B cell (primary cell): ENCODE results near the gene SEC14L1. TPM values are rescaled to one million over a fixed set of nuclear protein-coding genes. Genes with fewer than 3 reads are reported as not detected.

Experiments used
- ATAC-seq: fragments of 200-7000 bp; cut with Tn5 transposase; one replicate; pipeline ENCODE4 v1.10.0; 2021; ENCODE audit warnings: low read depth, mild to moderate bottlenecking, moderate number of reproducible peaks, moderate library complexity
- CTCF ChIA-PET: fragments of 350-600 bp; sonication (Branson Sonifier 250); formaldehyde crosslinking; loops from one replicate; lab custom pipeline; 2021; ENCODE audit warnings: antibody characterized with exemption, inconsistent platforms; lab: Charles Lee
- POLR2A ChIA-PET: fragments of 350-600 bp; sonication (Branson Sonifier 250); formaldehyde crosslinking; loops from one replicate; lab custom pipeline; 2021; ENCODE audit warnings: antibody characterized with exemption; lab: Charles Lee
- DNase-seq: peaks from one replicate; pipeline ENCODE4 v3.0.0; 2013
- H2AFZ ChIP-seq: 2 replicates; pipeline ENCODE4 v1.6.1; 2012; ENCODE audit warnings: mild to moderate bottlenecking, low read depth, low read length; ENCODE audit not compliant: insufficient read depth, poor library complexity, severe bottlenecking
- H3K27ac ChIP-seq, 2 donors: 1 replicate in 1 of 2; 2 replicates in 1 of 2; pipeline ENCODE4 v1.5.1; 2012 to 2013; ENCODE audit warnings: low read length in 2 of 2, mild to moderate bottlenecking in 2 of 2, moderate library complexity in 1 of 2
- H3K27me3 ChIP-seq, 4 experiments: fragments of 200-600 bp in 1 of 4; sonication (generic) in 1 of 4; replicated peaks in 1 of 4; 1 replicate in 2 of 4; 2 replicates in 2 of 4; pipeline versions ENCODE4 v1.6.1 to v1.7.0; 2013 to 2016; ENCODE audit warnings: low read length in 3 of 4, mild to moderate bottlenecking in 2 of 4, mixed read lengths in 1 of 4, moderate library complexity in 1 of 4; ENCODE audit not compliant: insufficient read depth in 4 of 4, control insufficient read depth in 3 of 4; ENCODE audit errors: control extremely low read depth in 1 of 4
- H3K36me3 ChIP-seq, 2 experiments: replicated peaks in 1 of 2; 1 replicate in 1 of 2; 2 replicates in 1 of 2; pipeline versions ENCODE4 v1.6.1 to v1.7.1; 2013; ENCODE audit warnings: low read length in 1 of 2; ENCODE audit not compliant: insufficient read depth in 2 of 2, control insufficient read depth in 1 of 2; ENCODE audit errors: control extremely low read depth in 1 of 2, extremely low read depth in 1 of 2
- H3K4me1 ChIP-seq, 2 donors: fragments of 200-600 bp in 1 of 2; sonication (generic) in 1 of 2; 1 replicate in 1 of 2; 2 replicates in 1 of 2; pipeline versions ENCODE4 v1.5.1 to v1.6.1; 2013 to 2017; ENCODE audit warnings: low read length in 2 of 2; ENCODE audit not compliant: control insufficient read depth in 2 of 2, insufficient read depth in 2 of 2
- H3K4me2 ChIP-seq: replicated peaks from 2 replicates; pipeline ENCODE3; 2012; ENCODE audit warnings: mild to moderate bottlenecking, low read depth, low read length; ENCODE audit not compliant: poor library complexity, severe bottlenecking
- H3K4me3 ChIP-seq, 5 experiments: fragments of 200-600 bp in 1 of 5; sonication (generic) in 1 of 5; 1 replicate in 3 of 5; 2 replicates in 2 of 5; pipeline versions ENCODE4 v1.5.1 to v1.7.0; 2011 to 2016; ENCODE audit warnings: low read length in 4 of 5, mild to moderate bottlenecking in 4 of 5, low read depth in 2 of 5, control low read depth in 1 of 5, moderate library complexity in 1 of 5; ENCODE audit not compliant: insufficient read depth in 1 of 5; ENCODE audit errors: control extremely low read depth in 1 of 5, extremely low read depth in 1 of 5
- H3K79me2 ChIP-seq: fragments of 200-600 bp; sonication (generic); one replicate; pipeline ENCODE4 v1.6.0; 2016; ENCODE audit warnings: low read length; ENCODE audit not compliant: control insufficient read depth, insufficient read depth
- H3K9ac ChIP-seq: fragments of 200-600 bp; sonication (generic); 2 replicates; pipeline ENCODE4 v1.6.1; 2017; ENCODE audit warnings: mild to moderate bottlenecking, low read length, moderate library complexity
- H3K9me3 ChIP-seq, 3 donors: one replicate each; pipeline versions ENCODE4 v1.6.1 to v1.7.1; 2013; ENCODE audit warnings: low read length in 2 of 3; ENCODE audit not compliant: control insufficient read depth in 2 of 3, insufficient read depth in 1 of 3; ENCODE audit errors: control extremely low read depth in 1 of 3
- H4K20me1 ChIP-seq: 2 replicates; pipeline ENCODE4 v1.6.0; 2012; ENCODE audit warnings: mild to moderate bottlenecking, low read length; ENCODE audit not compliant: insufficient read depth, control insufficient read depth, poor library complexity, severe bottlenecking
- H3K27ac Mint-ChIP-seq: one replicate; pipeline ENCODE4 v1.8.0; 2021; ENCODE audit warnings: mixed read lengths
- H3K27me3 Mint-ChIP-seq: one replicate; pipeline ENCODE4 v1.8.0; 2021; ENCODE audit warnings: mixed read lengths
- H3K4me1 Mint-ChIP-seq: one replicate; pipeline ENCODE4 v1.8.0; 2021; ENCODE audit warnings: mixed read lengths
- H3K4me3 Mint-ChIP-seq: one replicate; pipeline ENCODE4 v1.8.0; 2021; ENCODE audit warnings: mixed read lengths
- H3K9me3 Mint-ChIP-seq: one replicate; pipeline ENCODE4 v1.8.0; 2022; ENCODE audit warnings: mixed read lengths; ENCODE audit not compliant: insufficient read depth
- CTCF ChIP-seq: fragments of 200-600 bp; IDR thresholded peaks from one replicate; pipeline ENCODE4 v1.8.0; 2022; ENCODE audit warnings: antibody characterized with exemption, mild to moderate bottlenecking
- EZH2 ChIP-seq: IDR thresholded peaks from 2 replicates; pipeline ENCODE4 v1.6.1; 2012; ENCODE audit warnings: borderline replicate concordance, low read depth, mild to moderate bottlenecking, moderate library complexity, low read length; ENCODE audit not compliant: insufficient read depth, poor library complexity, severe bottlenecking
- WGBS: methylation state at CpG from one replicate; pipeline ENCODE4 v1.1.5; 2013; ENCODE audit warnings: missing lambda C conversion rate; ENCODE audit not compliant: insufficient coverage; 5-methylcytosine and 5-hydroxymethylcytosine counted together
- intact Hi-C: fragments of 100-400 bp; cut with micrococcal nuclease; formaldehyde crosslinking; loops from one replicate; pipeline ENCODE4 v1.10.0; 2022
- polyA plus RNA-seq: library from polyadenylated mRNA; depleted of rRNA; stranded (reverse); fragments of >200 nt; gene quantifications from 2 replicates; pipeline ENCODE4 v1.2.3, GENCODE V29; 2012
- total RNA-seq, 2 donors: library from RNA; stranded (reverse); fragments of 120-200 nt in 1 of 2; gene quantifications; 1 replicate in 1 of 2; 2 replicates in 1 of 2; pipeline versions ENCODE4 v1.2.3 to v1.2.4, GENCODE V29; 2013 to 2022

SEC14L1 gene
- total and polyA plus RNA-seq, 2 donors (not counting 1 experiment from before 2014, with no cell fraction given), result 37.7 to 103 TPM

- Histone ChIP-seq H3K9me3 (no peaks in the 10 kb centered on the region), H3K4me3 (peak overlapping the region in 2 of 5 experiments; percentile 16 to 39), H3K27me3 (peaks cover 0 to 4% (median 0%) of the 10 kb centered on the region in 4 experiments), H3K4me1 (peaks cover 40 to 41% of the 10 kb centered on the region in 2 donors), H3K4me2 (peak overlapping the region; percentile 65), H2AFZ (no peak overlapping the region), H3K36me3 (peaks cover 0 to 85% of the 10 kb centered on the region in 2 experiments), H3K79me2 (peaks cover 9% of the 10 kb centered on the region), H3K9ac (peak overlapping the region; percentile 33), H4K20me1 (peaks cover 79% of the 10 kb centered on the region), H3K27ac (peak overlapping the region in 1 of 2 donors; percentile 41)
- TF ChIP-seq EZH2, result no peak
- no peak for TF ChIP-seq CTCF
- DNase-seq, result no peak
- Mint-ChIP-seq H3K4me1 (peaks cover 56% of the 10 kb centered on the region), H3K27ac (peak overlapping the region; percentile 51), H3K4me3 (peak overlapping the region; percentile 73), H3K9me3 (no peaks in the 10 kb centered on the region), H3K27me3 (no peaks in the 10 kb centered on the region)
- ChIA-PET CTCF (interaction anchor here (0.6 to 3.7 kb wide), 14 partner anchors 10 to 373 kb away, joined by 3 to 15 read pairs (median 5); partner anchors contain the start of gene SEC14L1), POLR2A (interaction anchor here (0.6 to 1.6 kb wide), 3 partner anchors 72 to 113 kb away, joined by 3 to 8 read pairs (median 4); partner anchors contain the start of gene SEC14L1)
- 95% methylated on average over 40 of the region's 40 CpGs for WGBS
- intact Hi-C loops, result loop anchor here (1.0 to 5.0 kb wide), 3 partner anchors 73 to 126 kb away; partner anchors contain the start of gene SEC14L1
- ATAC-seq, result no peak
Measured at GRCh38 chr17:77212833-77213777, 72.3 kb downstream of the SEC14L1 start.
